ENCODE results near the gene HMHB1.

DNA sequence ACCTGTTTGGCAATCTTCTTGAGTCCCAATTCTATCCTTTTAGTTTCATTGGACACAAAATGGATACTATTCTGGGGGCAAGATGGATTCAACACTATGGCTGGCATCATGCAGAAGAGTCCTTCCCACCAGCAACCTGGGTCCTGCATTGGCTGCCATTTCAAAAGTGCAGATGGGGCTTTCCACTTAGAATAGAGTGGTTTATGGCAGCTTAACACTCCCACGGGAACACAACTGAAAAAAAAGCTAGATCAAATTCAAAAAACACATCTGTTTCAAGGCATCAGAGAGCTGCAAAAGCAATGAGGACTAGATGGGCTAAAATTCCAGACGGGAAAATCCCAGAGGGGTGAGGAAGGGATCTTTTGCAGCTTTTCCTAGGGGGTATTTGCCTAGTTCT is 11.2 kb upstream of the HMHB1 start:
- TF ChIP-seq, protein P1, sequence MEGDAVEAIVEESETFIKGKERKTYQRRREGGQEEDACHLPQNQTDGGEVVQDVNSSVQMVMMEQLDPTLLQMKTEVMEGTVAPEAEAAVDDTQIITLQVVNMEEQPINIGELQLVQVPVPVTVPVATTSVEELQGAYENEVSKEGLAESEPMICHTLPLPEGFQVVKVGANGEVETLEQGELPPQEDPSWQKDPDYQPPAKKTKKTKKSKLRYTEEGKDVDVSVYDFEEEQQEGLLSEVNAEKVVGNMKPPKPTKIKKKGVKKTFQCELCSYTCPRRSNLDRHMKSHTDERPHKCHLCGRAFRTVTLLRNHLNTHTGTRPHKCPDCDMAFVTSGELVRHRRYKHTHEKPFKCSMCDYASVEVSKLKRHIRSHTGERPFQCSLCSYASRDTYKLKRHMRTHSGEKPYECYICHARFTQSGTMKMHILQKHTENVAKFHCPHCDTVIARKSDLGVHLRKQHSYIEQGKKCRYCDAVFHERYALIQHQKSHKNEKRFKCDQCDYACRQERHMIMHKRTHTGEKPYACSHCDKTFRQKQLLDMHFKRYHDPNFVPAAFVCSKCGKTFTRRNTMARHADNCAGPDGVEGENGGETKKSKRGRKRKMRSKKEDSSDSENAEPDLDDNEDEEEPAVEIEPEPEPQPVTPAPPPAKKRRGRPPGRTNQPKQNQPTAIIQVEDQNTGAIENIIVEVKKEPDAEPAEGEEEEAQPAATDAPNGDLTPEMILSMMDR (IDR thresholded peaks at IDR 0.05; ENCODE audit: poor library complexity, severe bottlenecking): no peak
- TF ChIP-seq TAF1 (IDR thresholded peaks at IDR 0.05; ENCODE audit: low read depth) (no peak), POLR2AphosphoS5 (IDR thresholded peaks at IDR 0.05) (no peak), RAD21 (conservative IDR thresholded peaks at IDR 0.05) (no peak), EZH2 (IDR thresholded peaks at IDR 0.05; ENCODE audit: borderline replicate concordance, insufficient read depth, low read length, poor library complexity, severe bottlenecking) (no peak), MXI1 (conservative IDR thresholded peaks at IDR 0.05; ENCODE audit: poor library complexity, severe bottlenecking) (no peak), EP300 (conservative IDR thresholded peaks at IDR 0.05; ENCODE audit: poor library complexity, severe bottlenecking) (no peak), SMC3 (conservative IDR thresholded peaks at IDR 0.05; ENCODE audit: poor library complexity) (no peak)
- TF ChIP-seq, protein P2, sequence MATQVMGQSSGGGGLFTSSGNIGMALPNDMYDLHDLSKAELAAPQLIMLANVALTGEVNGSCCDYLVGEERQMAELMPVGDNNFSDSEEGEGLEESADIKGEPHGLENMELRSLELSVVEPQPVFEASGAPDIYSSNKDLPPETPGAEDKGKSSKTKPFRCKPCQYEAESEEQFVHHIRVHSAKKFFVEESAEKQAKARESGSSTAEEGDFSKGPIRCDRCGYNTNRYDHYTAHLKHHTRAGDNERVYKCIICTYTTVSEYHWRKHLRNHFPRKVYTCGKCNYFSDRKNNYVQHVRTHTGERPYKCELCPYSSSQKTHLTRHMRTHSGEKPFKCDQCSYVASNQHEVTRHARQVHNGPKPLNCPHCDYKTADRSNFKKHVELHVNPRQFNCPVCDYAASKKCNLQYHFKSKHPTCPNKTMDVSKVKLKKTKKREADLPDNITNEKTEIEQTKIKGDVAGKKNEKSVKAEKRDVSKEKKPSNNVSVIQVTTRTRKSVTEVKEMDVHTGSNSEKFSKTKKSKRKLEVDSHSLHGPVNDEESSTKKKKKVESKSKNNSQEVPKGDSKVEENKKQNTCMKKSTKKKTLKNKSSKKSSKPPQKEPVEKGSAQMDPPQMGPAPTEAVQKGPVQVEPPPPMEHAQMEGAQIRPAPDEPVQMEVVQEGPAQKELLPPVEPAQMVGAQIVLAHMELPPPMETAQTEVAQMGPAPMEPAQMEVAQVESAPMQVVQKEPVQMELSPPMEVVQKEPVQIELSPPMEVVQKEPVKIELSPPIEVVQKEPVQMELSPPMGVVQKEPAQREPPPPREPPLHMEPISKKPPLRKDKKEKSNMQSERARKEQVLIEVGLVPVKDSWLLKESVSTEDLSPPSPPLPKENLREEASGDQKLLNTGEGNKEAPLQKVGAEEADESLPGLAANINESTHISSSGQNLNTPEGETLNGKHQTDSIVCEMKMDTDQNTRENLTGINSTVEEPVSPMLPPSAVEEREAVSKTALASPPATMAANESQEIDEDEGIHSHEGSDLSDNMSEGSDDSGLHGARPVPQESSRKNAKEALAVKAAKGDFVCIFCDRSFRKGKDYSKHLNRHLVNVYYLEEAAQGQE (IDR thresholded peaks at IDR 0.05; ENCODE audit: borderline replicate concordance): no peak
